A549 (cell line): ENCODE measurements around the gene ELF2.

Source experiments
- CTCF ChIP-seq: fragments of >200 bp; sonication (Bioruptor Twin); formaldehyde crosslinking; IDR thresholded peaks from 3 replicates; pipeline ENCODE4 v1.5.1; 2016
- EHMT2 ChIP-seq: fragments of 200-600 bp; sonication (generic); IDR thresholded peaks from 2 replicates; pipeline ENCODE4 v1.6.1; 2016; ENCODE audit warnings: antibody characterized with exemption, low read depth, mild to moderate bottlenecking, moderate library complexity
- JUNB ChIP-seq: fragments of >200 bp; sonication (Bioruptor Twin); formaldehyde crosslinking; IDR thresholded peaks from 2 replicates; pipeline ENCODE4 v1.6.1; 2016
- MAFK ChIP-seq: fragments of 450-650 bp; IDR thresholded peaks from 2 replicates; pipeline ENCODE4 v1.6.1; 2014; ENCODE audit not compliant: partially characterized antibody
- PHF8 ChIP-seq: fragments of 200-600 bp; sonication (generic); IDR thresholded peaks from 2 replicates; pipeline ENCODE4 v1.6.1; 2016; ENCODE audit warnings: low read depth, mild to moderate bottlenecking, antibody characterized with exemption, moderate library complexity, borderline replicate concordance
- POLR2A ChIP-seq: IDR thresholded peaks from 2 replicates; pipeline ENCODE4 v1.6.1; 2012; ENCODE audit warnings: mild to moderate bottlenecking, low read length
- RAD21 ChIP-seq, 2 experiments: fragments of >200 bp in 1 of 2; sonication (Bioruptor Twin) in 1 of 2; formaldehyde crosslinking in 1 of 2; IDR thresholded peaks in 1 of 2; conservative IDR thresholded peaks in 1 of 2; 2 replicates in 1 of 2; 3 replicates in 1 of 2; pipeline ENCODE4 v1.6.1; 2012 to 2018; ENCODE audit warnings: inconsistent platforms in 1 of 2
- ZNF302 ChIP-seq: fragments of 250-450 bp; sonication (Bioruptor Pico); IDR thresholded peaks from 2 replicates; pipeline ENCODE4 v1.9.0; 2021; ENCODE audit warnings: inconsistent platforms, mild to moderate bottlenecking, moderate library complexity
- TF ChIP-seq, protein P1 (sequence below): fragments of 200-600 bp; sonication (generic); IDR thresholded peaks from 2 replicates; pipeline ENCODE4 v1.6.1; 2016; ENCODE audit warnings: antibody characterized with exemption, mild to moderate bottlenecking, moderate library complexity

GRCh38 chr4:139082750-139083606 lies 94.0 kb downstream of the ELF2 start:
- TF ChIP-seq CTCF (no peak), POLR2A (no peak), ZNF302 (CRISPR knock-in tag) (no peak), EHMT2 (no peak), JUNB (no peak), MAFK (no peak), PHF8 (no peak), RAD21 (conservative IDR thresholded peaks at IDR 0.05 in 1 of 2, IDR thresholded peaks at IDR 0.05 in 1 of 2) (no peak)
- TF ChIP-seq, protein P1, sequence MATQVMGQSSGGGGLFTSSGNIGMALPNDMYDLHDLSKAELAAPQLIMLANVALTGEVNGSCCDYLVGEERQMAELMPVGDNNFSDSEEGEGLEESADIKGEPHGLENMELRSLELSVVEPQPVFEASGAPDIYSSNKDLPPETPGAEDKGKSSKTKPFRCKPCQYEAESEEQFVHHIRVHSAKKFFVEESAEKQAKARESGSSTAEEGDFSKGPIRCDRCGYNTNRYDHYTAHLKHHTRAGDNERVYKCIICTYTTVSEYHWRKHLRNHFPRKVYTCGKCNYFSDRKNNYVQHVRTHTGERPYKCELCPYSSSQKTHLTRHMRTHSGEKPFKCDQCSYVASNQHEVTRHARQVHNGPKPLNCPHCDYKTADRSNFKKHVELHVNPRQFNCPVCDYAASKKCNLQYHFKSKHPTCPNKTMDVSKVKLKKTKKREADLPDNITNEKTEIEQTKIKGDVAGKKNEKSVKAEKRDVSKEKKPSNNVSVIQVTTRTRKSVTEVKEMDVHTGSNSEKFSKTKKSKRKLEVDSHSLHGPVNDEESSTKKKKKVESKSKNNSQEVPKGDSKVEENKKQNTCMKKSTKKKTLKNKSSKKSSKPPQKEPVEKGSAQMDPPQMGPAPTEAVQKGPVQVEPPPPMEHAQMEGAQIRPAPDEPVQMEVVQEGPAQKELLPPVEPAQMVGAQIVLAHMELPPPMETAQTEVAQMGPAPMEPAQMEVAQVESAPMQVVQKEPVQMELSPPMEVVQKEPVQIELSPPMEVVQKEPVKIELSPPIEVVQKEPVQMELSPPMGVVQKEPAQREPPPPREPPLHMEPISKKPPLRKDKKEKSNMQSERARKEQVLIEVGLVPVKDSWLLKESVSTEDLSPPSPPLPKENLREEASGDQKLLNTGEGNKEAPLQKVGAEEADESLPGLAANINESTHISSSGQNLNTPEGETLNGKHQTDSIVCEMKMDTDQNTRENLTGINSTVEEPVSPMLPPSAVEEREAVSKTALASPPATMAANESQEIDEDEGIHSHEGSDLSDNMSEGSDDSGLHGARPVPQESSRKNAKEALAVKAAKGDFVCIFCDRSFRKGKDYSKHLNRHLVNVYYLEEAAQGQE = no peak
